GM23338 (cell line): ENCODE data around the gene TRUB1. TPM values are rescaled to one million over a fixed set of nuclear protein-coding genes. Genes with fewer than 3 reads are reported as not detected.

Source experiments
- ATAC-seq: fragments of 200-7000 bp; cut with Tn5 transposase; 3 replicates; pipeline ENCODE4 v1.9.1; 2020
- DNase-seq: peaks from one replicate; pipeline ENCODE4 v3.0.0-alpha.2; 2015; ENCODE audit warnings: low spot score
- H2AFZ ChIP-seq: fragments of 200-600 bp; sonication (generic); 2 replicates; pipeline ENCODE4 v1.8.0; 2016; ENCODE audit warnings: antibody characterized with exemption, mild to moderate bottlenecking, moderate library complexity
- H3F3A ChIP-seq: fragments of 200-600 bp; sonication (generic); replicated peaks from 2 replicates; pipeline ENCODE4 v1.8.0; 2017; ENCODE audit warnings: antibody characterized with exemption, mixed run types, low read depth
- H3K27ac ChIP-seq: fragments of 200-600 bp; sonication (generic); 2 replicates; pipeline ENCODE4 v1.6.1; 2016; ENCODE audit warnings: low read depth
- H3K27me3 ChIP-seq: fragments of 200-600 bp; sonication (generic); 2 replicates; pipeline ENCODE4 v1.8.0; 2016; ENCODE audit warnings: mild to moderate bottlenecking, mixed run types, moderate library complexity; ENCODE audit not compliant: insufficient read depth
- H3K36me3 ChIP-seq: fragments of 200-600 bp; sonication (generic); 2 replicates; pipeline ENCODE4 v1.8.0; 2016; ENCODE audit warnings: mild to moderate bottlenecking; ENCODE audit not compliant: insufficient read depth
- H3K4me1 ChIP-seq: fragments of 200-600 bp; sonication (generic); 2 replicates; pipeline ENCODE4 v1.8.0; 2016; ENCODE audit warnings: mild to moderate bottlenecking, moderate library complexity; ENCODE audit not compliant: insufficient read depth
- H3K4me2 ChIP-seq: fragments of 200-600 bp; sonication (generic); 2 replicates; pipeline ENCODE4 v1.7.1; 2017; ENCODE audit warnings: mixed run types
- H3K4me3 ChIP-seq: fragments of 200-600 bp; sonication (generic); 2 replicates; pipeline ENCODE4 v1.6.1; 2016; ENCODE audit warnings: mixed run types
- H3K79me2 ChIP-seq: fragments of 200-600 bp; sonication (generic); replicated peaks from 2 replicates; pipeline ENCODE4 v1.8.0; 2017; ENCODE audit warnings: mild to moderate bottlenecking; ENCODE audit not compliant: insufficient read depth
- H3K9me2 ChIP-seq: fragments of 200-600 bp; sonication (generic); 2 replicates; pipeline ENCODE4 v1.8.0; 2017; ENCODE audit not compliant: insufficient read depth
- H4K20me1 ChIP-seq: fragments of 200-600 bp; sonication (generic); replicated peaks from 2 replicates; pipeline ENCODE4 v1.8.0; 2017; ENCODE audit warnings: mild to moderate bottlenecking; ENCODE audit not compliant: insufficient read depth
- H3K27ac Mint-ChIP-seq: 2 replicates; pipeline ENCODE4 v1.8.0; 2020; ENCODE audit warnings: inconsistent platforms, mild to moderate bottlenecking, moderate library complexity, mixed read lengths
- H3K27me3 Mint-ChIP-seq: 3 replicates; pipeline ENCODE4 v1.8.0; 2022; ENCODE audit warnings: low read depth, mild to moderate bottlenecking, moderate library complexity, mixed read lengths, inconsistent platforms; ENCODE audit not compliant: insufficient read depth, poor library complexity
- H3K36me3 Mint-ChIP-seq: 3 replicates; pipeline ENCODE4 v1.8.0; 2021; ENCODE audit warnings: low read depth, mild to moderate bottlenecking, inconsistent platforms, moderate library complexity, mixed read lengths
- H3K4me1 Mint-ChIP-seq: 3 replicates; pipeline ENCODE4 v1.8.0; 2020; ENCODE audit warnings: mild to moderate bottlenecking, inconsistent platforms, mixed read lengths
- H3K4me3 Mint-ChIP-seq: 3 replicates; pipeline ENCODE4 v1.8.0; 2021; ENCODE audit warnings: moderate library complexity, mild to moderate bottlenecking, inconsistent platforms, mixed read lengths
- H3K9me3 Mint-ChIP-seq: 3 replicates; pipeline ENCODE4 v1.8.0; 2020; ENCODE audit warnings: moderate library complexity, mild to moderate bottlenecking, inconsistent platforms, mixed read lengths
- CREB1 ChIP-seq: fragments of 250-450 bp; sonication (Bioruptor Pico); IDR thresholded peaks from 2 replicates; pipeline ENCODE4 v1.5.0; 2020; ENCODE audit warnings: low read depth, mild to moderate bottlenecking, moderate library complexity
- EZH2 ChIP-seq: fragments of 200-600 bp; sonication (generic); IDR thresholded peaks from one replicate; pipeline ENCODE4 v1.8.0; 2017; ENCODE audit warnings: antibody characterized with exemption, mild to moderate bottlenecking, low read depth; ENCODE audit not compliant: unreplicated experiment
- EZH2phosphoT487 ChIP-seq: fragments of 200-600 bp; sonication (generic); IDR thresholded peaks from one replicate; pipeline ENCODE4 v1.8.1; 2018; ENCODE audit warnings: antibody characterized with exemption; ENCODE audit not compliant: unreplicated experiment
- JUNB ChIP-seq: IDR thresholded peaks from one replicate; pipeline ENCODE4 v1.6.1; 2016; ENCODE audit warnings: antibody characterized with exemption; ENCODE audit not compliant: unreplicated experiment
- NANOG ChIP-seq: IDR thresholded peaks from 2 replicates; pipeline ENCODE4 v1.6.1; 2016; ENCODE audit warnings: antibody characterized with exemption, borderline replicate concordance
- POLR2AphosphoS5 ChIP-seq: IDR thresholded peaks from 2 replicates; pipeline ENCODE4 v1.6.1; 2016; ENCODE audit warnings: antibody characterized with exemption, low read depth
- STAT1 ChIP-seq: IDR thresholded peaks from one replicate; pipeline ENCODE4 v1.6.1; 2016; ENCODE audit warnings: antibody characterized with exemption; ENCODE audit not compliant: unreplicated experiment
- ZNF114 ChIP-seq: fragments of 250-450 bp; sonication (Bioruptor Pico); IDR thresholded peaks from 2 replicates; pipeline ENCODE4 v1.5.0; 2020; ENCODE audit warnings: mild to moderate bottlenecking, moderate library complexity
- ZNF331 ChIP-seq: fragments of 250-450 bp; sonication (Bioruptor Pico); IDR thresholded peaks from 2 replicates; pipeline ENCODE4 v1.5.0; 2020; ENCODE audit warnings: low read depth, mild to moderate bottlenecking, moderate library complexity
- polyA plus RNA-seq: library from polyadenylated mRNA; unstranded; fragments of >200 nt; fragmentation: Nextera tagmentation; extraction: Ambion mirVana; gene quantifications from 2 replicates; pipeline ENCODE4 v1.2.1, GENCODE V29; 2016
- total RNA-seq: library from RNA; depleted of rRNA; stranded (reverse); fragments of >200 nt; shearing (Covaris generic); gene quantifications from 2 replicates; pipeline ENCODE4 v1.2.3, GENCODE V29; 2014
- TF ChIP-seq, protein P1 (sequence below): IDR thresholded peaks from one replicate; pipeline ENCODE4 v1.6.1; 2018; ENCODE audit warnings: antibody characterized with exemption; ENCODE audit not compliant: unreplicated experiment
- TF ChIP-seq, protein P2 (sequence below): fragments of 250-450 bp; sonication (Bioruptor Pico); IDR thresholded peaks from 2 replicates; pipeline ENCODE4 v1.5.0; 2020; ENCODE audit warnings: mild to moderate bottlenecking, moderate library complexity
- TF ChIP-seq, protein P3 (sequence below), 2 experiments: fragments of 200-600 bp in 1 of 2; sonication (generic) in 1 of 2; conservative IDR thresholded peaks; 2 replicates each; pipeline versions ENCODE4 v1.5.1 to v1.6.1; 2016 to 2017; ENCODE audit warnings: antibody characterized with exemption in 2 of 2, low read depth in 2 of 2, mild to moderate bottlenecking in 2 of 2, moderate library complexity in 1 of 2
- TF ChIP-seq, protein P4 (sequence below): IDR thresholded peaks from 2 replicates; pipeline ENCODE4 v1.6.1; 2016; ENCODE audit warnings: antibody characterized with exemption

Gene TRUB1
- total and polyA plus RNA-seq, 2 experiments from 2014 or later = 15.5 to 34.5 TPM

DNA sequence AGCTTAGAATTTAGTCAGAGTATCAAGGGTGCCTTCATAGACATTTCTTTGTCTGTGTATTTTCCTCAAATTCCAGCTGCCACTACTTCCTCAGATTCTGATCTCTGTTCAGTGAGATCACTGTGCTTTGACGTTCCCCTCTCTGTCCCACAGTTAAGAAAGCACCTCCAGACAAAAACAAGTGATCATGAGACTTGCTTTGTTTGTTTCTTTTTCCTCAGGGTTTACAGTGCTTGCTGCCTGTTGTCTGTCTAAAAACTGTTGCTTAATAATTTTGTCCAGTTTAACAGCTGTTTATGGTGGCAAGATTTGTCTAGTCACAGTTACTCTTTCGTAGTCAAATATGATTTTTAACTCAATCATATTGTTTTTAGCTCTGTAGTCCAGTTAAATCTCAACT lies 29.1 kb downstream of the TRUB1 start:
- no peaks in the 10 kb centered on the region for H3F3A ChIP-seq
- H3K27ac ChIP-seq = no peak overlapping the region
- no peaks in the 10 kb centered on the region for H3K36me3 ChIP-seq
- no peak overlapping the region for H3K4me2 ChIP-seq
- TF ChIP-seq, protein P1, sequence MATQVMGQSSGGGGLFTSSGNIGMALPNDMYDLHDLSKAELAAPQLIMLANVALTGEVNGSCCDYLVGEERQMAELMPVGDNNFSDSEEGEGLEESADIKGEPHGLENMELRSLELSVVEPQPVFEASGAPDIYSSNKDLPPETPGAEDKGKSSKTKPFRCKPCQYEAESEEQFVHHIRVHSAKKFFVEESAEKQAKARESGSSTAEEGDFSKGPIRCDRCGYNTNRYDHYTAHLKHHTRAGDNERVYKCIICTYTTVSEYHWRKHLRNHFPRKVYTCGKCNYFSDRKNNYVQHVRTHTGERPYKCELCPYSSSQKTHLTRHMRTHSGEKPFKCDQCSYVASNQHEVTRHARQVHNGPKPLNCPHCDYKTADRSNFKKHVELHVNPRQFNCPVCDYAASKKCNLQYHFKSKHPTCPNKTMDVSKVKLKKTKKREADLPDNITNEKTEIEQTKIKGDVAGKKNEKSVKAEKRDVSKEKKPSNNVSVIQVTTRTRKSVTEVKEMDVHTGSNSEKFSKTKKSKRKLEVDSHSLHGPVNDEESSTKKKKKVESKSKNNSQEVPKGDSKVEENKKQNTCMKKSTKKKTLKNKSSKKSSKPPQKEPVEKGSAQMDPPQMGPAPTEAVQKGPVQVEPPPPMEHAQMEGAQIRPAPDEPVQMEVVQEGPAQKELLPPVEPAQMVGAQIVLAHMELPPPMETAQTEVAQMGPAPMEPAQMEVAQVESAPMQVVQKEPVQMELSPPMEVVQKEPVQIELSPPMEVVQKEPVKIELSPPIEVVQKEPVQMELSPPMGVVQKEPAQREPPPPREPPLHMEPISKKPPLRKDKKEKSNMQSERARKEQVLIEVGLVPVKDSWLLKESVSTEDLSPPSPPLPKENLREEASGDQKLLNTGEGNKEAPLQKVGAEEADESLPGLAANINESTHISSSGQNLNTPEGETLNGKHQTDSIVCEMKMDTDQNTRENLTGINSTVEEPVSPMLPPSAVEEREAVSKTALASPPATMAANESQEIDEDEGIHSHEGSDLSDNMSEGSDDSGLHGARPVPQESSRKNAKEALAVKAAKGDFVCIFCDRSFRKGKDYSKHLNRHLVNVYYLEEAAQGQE = no peak
- TF ChIP-seq POLR2AphosphoS5 (no peak), ZNF331 (CRISPR knock-in tag) (no peak), STAT1 (no peak), JUNB (no peak), NANOG (no peak), EZH2phosphoT487 (no peak), EZH2 (no peak), ZNF114 (CRISPR knock-in tag) (no peak), CREB1 (no peak)
- TF ChIP-seq, protein P2, sequence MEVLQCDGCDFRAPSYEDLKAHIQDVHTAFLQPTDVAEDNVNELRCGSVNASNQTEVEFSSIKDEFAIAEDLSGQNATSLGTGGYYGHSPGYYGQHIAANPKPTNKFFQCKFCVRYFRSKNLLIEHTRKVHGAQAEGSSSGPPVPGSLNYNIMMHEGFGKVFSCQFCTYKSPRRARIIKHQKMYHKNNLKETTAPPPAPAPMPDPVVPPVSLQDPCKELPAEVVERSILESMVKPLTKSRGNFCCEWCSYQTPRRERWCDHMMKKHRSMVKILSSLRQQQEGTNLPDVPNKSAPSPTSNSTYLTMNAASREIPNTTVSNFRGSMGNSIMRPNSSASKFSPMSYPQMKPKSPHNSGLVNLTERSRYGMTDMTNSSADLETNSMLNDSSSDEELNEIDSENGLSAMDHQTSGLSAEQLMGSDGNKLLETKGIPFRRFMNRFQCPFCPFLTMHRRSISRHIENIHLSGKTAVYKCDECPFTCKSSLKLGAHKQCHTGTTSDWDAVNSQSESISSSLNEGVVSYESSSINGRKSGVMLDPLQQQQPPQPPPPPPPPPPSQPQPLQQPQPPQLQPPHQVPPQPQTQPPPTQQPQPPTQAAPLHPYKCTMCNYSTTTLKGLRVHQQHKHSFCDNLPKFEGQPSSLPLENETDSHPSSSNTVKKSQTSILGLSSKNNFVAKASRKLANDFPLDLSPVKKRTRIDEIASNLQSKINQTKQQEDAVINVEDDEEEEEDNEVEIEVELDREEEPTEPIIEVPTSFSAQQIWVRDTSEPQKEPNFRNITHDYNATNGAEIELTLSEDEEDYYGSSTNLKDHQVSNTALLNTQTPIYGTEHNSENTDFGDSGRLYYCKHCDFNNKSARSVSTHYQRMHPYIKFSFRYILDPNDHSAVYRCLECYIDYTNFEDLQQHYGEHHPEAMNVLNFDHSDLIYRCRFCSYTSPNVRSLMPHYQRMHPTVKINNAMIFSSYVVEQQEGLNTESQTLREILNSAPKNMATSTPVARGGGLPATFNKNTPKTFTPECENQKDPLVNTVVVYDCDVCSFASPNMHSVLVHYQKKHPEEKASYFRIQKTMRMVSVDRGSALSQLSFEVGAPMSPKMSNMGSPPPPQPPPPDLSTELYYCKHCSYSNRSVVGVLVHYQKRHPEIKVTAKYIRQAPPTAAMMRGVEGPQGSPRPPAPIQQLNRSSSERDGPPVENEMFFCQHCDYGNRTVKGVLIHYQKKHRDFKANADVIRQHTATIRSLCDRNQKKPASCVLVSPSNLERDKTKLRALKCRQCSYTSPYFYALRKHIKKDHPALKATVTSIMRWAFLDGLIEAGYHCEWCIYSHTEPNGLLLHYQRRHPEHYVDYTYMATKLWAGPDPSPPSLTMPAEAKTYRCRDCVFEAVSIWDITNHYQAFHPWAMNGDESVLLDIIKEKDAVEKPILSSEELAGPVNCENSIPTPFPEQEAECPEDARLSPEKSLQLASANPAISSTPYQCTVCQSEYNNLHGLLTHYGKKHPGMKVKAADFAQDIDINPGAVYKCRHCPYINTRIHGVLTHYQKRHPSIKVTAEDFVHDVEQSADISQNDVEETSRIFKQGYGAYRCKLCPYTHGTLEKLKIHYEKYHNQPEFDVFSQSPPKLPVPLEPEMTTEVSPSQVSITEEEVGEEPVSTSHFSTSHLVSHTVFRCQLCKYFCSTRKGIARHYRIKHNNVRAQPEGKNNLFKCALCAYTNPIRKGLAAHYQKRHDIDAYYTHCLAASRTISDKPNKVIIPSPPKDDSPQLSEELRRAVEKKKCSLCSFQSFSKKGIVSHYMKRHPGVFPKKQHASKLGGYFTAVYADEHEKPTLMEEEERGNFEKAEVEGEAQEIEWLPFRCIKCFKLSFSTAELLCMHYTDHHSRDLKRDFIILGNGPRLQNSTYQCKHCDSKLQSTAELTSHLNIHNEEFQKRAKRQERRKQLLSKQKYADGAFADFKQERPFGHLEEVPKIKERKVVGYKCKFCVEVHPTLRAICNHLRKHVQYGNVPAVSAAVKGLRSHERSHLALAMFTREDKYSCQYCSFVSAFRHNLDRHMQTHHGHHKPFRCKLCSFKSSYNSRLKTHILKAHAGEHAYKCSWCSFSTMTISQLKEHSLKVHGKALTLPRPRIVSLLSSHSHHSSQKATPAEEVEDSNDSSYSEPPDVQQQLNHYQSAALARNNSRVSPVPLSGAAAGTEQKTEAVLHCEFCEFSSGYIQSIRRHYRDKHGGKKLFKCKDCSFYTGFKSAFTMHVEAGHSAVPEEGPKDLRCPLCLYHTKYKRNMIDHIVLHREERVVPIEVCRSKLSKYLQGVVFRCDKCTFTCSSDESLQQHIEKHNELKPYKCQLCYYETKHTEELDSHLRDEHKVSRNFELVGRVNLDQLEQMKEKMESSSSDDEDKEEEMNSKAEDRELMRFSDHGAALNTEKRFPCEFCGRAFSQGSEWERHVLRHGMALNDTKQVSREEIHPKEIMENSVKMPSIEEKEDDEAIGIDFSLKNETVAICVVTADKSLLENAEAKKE = no peak
- TF ChIP-seq, protein P3, sequence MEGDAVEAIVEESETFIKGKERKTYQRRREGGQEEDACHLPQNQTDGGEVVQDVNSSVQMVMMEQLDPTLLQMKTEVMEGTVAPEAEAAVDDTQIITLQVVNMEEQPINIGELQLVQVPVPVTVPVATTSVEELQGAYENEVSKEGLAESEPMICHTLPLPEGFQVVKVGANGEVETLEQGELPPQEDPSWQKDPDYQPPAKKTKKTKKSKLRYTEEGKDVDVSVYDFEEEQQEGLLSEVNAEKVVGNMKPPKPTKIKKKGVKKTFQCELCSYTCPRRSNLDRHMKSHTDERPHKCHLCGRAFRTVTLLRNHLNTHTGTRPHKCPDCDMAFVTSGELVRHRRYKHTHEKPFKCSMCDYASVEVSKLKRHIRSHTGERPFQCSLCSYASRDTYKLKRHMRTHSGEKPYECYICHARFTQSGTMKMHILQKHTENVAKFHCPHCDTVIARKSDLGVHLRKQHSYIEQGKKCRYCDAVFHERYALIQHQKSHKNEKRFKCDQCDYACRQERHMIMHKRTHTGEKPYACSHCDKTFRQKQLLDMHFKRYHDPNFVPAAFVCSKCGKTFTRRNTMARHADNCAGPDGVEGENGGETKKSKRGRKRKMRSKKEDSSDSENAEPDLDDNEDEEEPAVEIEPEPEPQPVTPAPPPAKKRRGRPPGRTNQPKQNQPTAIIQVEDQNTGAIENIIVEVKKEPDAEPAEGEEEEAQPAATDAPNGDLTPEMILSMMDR (conservative IDR thresholded peaks at IDR 0.05; ENCODE audit: low read depth in 2 of 2) = no peak
- TF ChIP-seq, protein P4, sequence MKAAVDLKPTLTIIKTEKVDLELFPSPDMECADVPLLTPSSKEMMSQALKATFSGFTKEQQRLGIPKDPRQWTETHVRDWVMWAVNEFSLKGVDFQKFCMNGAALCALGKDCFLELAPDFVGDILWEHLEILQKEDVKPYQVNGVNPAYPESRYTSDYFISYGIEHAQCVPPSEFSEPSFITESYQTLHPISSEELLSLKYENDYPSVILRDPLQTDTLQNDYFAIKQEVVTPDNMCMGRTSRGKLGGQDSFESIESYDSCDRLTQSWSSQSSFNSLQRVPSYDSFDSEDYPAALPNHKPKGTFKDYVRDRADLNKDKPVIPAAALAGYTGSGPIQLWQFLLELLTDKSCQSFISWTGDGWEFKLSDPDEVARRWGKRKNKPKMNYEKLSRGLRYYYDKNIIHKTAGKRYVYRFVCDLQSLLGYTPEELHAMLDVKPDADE = no peak
- Mint-ChIP-seq H3K4me1 (peaks cover 23% of the 10 kb centered on the region), H3K27ac (peak overlapping the region; percentile 0; the same call in 1 of the 2 replicates), H3K27me3 (no peaks in the 10 kb centered on the region), H3K9me3 (no peaks in the 10 kb centered on the region), H3K4me3 (no peak overlapping the region), H3K36me3 (peaks cover 19% of the 10 kb centered on the region; the same call in 2 of the 3 replicates)
- H4K20me1 ChIP-seq = no peaks in the 10 kb centered on the region
- H3K27me3 ChIP-seq = no peaks in the 10 kb centered on the region
- ATAC-seq (no peak), DNase-seq (peak; percentile 11)
- H3K4me1 ChIP-seq = peaks cover 14% of the 10 kb centered on the region
- no peak overlapping the region for H3K4me3 ChIP-seq
- H2AFZ ChIP-seq = no peak overlapping the region
- H3K9me2 ChIP-seq = no peaks in the 10 kb centered on the region
- peaks cover 72% of the 10 kb centered on the region for H3K79me2 ChIP-seq
